HL-60 (cell line): ENCODE measurements around the gene MORN5.

Source experiments
- DNase-seq, 2 experiments: peaks; one replicate each; pipeline ENCODE4 v3.0.0-alpha.2; 2010 to 2020; ENCODE audit warnings: low read depth in 1 of 2, low spot score in 1 of 2
- H3K27ac ChIP-seq: fragments of 250-450 bp; sonication (Bioruptor Pico); replicated peaks from 2 replicates; pipeline ENCODE4 v1.5.1; 2020; ENCODE audit warnings: mild to moderate bottlenecking, moderate library complexity
- H3K27me3 ChIP-seq: fragments of 250-450 bp; sonication (Bioruptor Pico); 2 replicates; pipeline ENCODE4 v1.5.1; 2021; ENCODE audit warnings: mild to moderate bottlenecking, moderate library complexity; ENCODE audit not compliant: insufficient read depth, poor library complexity, severe bottlenecking
- H3K4me3 ChIP-seq: replicated peaks from 2 replicates; pipeline ENCODE4 v1.5.1; 2011; ENCODE audit warnings: mild to moderate bottlenecking, control low read depth, low read length; ENCODE audit not compliant: insufficient read depth
- GABPA ChIP-seq: IDR thresholded peaks from 2 replicates; pipeline ENCODE4 v1.6.1; 2012; ENCODE audit warnings: low read depth
- POLR2AphosphoS5 ChIP-seq: IDR thresholded peaks from 2 replicates; pipeline ENCODE4 v1.6.1; 2012; ENCODE audit warnings: low read depth
- SPI1 ChIP-seq: IDR thresholded peaks from 2 replicates; pipeline ENCODE4 v1.6.1; 2012; ENCODE audit warnings: low read depth, mild to moderate bottlenecking, borderline replicate concordance
- TF ChIP-seq, protein P1 (sequence below): IDR thresholded peaks from one replicate; pipeline ENCODE4 v1.5.1; 2011; ENCODE audit warnings: low read length, control low read depth, inconsistent platforms; ENCODE audit not compliant: insufficient read depth
- TF ChIP-seq, protein P2 (sequence below): IDR thresholded peaks from 2 replicates; pipeline ENCODE4 v1.6.1; 2012; ENCODE audit warnings: low read depth; ENCODE audit not compliant: insufficient replicate concordance

The MORN5 gene

DNA sequence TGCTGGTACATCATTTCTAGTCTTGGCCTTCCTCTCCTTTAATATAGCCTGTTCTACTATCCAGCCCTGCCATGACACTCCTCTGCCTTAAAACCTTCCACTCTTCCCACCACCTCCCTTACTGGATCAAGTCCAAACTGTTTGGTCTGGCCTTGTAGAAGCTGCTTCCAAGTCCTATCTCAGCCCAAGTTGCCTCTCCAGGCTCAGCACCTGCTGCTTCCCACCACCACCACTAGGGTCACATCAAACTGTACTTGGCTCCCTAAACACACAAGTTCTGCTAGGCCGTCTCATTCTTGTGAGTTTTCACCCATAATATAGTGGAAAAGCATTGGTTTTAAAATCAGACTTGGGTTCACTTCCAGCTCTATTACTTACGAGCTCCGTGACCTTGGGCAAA is 1.5 kb upstream of the MORN5 start:
- Histone ChIP-seq H3K27me3 (no peaks in the 10 kb centered on the region), H3K27ac (no peak overlapping the region), H3K4me3 (no peak overlapping the region)
- DNase-seq, result peak; percentile 36 to 61
- TF ChIP-seq GABPA, result no peak
- TF ChIP-seq, protein P1, sequence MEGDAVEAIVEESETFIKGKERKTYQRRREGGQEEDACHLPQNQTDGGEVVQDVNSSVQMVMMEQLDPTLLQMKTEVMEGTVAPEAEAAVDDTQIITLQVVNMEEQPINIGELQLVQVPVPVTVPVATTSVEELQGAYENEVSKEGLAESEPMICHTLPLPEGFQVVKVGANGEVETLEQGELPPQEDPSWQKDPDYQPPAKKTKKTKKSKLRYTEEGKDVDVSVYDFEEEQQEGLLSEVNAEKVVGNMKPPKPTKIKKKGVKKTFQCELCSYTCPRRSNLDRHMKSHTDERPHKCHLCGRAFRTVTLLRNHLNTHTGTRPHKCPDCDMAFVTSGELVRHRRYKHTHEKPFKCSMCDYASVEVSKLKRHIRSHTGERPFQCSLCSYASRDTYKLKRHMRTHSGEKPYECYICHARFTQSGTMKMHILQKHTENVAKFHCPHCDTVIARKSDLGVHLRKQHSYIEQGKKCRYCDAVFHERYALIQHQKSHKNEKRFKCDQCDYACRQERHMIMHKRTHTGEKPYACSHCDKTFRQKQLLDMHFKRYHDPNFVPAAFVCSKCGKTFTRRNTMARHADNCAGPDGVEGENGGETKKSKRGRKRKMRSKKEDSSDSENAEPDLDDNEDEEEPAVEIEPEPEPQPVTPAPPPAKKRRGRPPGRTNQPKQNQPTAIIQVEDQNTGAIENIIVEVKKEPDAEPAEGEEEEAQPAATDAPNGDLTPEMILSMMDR, result peak; percentile 42
- no peak for TF ChIP-seq POLR2AphosphoS5

DNA sequence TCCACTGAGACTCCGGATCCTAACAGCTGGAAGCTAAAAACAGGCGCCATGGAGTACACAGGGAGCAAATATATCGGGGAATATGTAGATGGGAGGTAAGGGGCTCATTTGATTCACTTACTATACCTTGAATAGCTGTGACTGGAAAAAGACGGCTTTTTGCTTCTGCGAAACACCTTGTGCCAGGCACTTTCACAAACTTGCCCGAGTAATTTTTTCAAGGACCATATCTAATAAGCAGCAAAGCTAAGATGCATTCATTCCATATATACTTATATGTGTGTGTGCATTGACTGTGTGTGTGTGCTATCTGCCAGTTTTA is 178 bp downstream of the MORN5 start:
- DNase-seq, result no peak
- H3K27me3 ChIP-seq, result no peaks in the 10 kb centered on the region
- TF ChIP-seq GABPA, result no peak
- TF ChIP-seq, protein P1, result no peak
- TF ChIP-seq, protein P2, sequence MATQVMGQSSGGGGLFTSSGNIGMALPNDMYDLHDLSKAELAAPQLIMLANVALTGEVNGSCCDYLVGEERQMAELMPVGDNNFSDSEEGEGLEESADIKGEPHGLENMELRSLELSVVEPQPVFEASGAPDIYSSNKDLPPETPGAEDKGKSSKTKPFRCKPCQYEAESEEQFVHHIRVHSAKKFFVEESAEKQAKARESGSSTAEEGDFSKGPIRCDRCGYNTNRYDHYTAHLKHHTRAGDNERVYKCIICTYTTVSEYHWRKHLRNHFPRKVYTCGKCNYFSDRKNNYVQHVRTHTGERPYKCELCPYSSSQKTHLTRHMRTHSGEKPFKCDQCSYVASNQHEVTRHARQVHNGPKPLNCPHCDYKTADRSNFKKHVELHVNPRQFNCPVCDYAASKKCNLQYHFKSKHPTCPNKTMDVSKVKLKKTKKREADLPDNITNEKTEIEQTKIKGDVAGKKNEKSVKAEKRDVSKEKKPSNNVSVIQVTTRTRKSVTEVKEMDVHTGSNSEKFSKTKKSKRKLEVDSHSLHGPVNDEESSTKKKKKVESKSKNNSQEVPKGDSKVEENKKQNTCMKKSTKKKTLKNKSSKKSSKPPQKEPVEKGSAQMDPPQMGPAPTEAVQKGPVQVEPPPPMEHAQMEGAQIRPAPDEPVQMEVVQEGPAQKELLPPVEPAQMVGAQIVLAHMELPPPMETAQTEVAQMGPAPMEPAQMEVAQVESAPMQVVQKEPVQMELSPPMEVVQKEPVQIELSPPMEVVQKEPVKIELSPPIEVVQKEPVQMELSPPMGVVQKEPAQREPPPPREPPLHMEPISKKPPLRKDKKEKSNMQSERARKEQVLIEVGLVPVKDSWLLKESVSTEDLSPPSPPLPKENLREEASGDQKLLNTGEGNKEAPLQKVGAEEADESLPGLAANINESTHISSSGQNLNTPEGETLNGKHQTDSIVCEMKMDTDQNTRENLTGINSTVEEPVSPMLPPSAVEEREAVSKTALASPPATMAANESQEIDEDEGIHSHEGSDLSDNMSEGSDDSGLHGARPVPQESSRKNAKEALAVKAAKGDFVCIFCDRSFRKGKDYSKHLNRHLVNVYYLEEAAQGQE, result no peak
- no peak for TF ChIP-seq POLR2AphosphoS5
- TF ChIP-seq SPI1, result no peak
- peak overlapping the region; percentile 74 for H3K4me3 ChIP-seq
- H3K27ac ChIP-seq, result peak overlapping the region; percentile 25; the same call in 1 of the 2 replicates

GRCh38 chr9:122162415-122162814 is 2.7 kb downstream of the MORN5 start:
- no peak for DNase-seq
- Histone ChIP-seq H3K27ac (no peak overlapping the region), H3K4me3 (no peak overlapping the region), H3K27me3 (peaks cover 3% of the 10 kb centered on the region)
- no peak for TF ChIP-seq SPI1
- TF ChIP-seq GABPA, result no peak
- TF ChIP-seq, protein P2, result no peak
- TF ChIP-seq POLR2AphosphoS5, result no peak
- TF ChIP-seq, protein P1, result no peak

GRCh38 chr9:122164286-122164685 is 4.6 kb downstream of the MORN5 start:
- Histone ChIP-seq H3K27me3 (peaks cover 3% of the 10 kb centered on the region), H3K4me3 (no peak overlapping the region), H3K27ac (no peak overlapping the region)
- TF ChIP-seq POLR2AphosphoS5, result no peak
- DNase-seq, result no peak
